Activated T-helper 2 cell treated with anti-CD3 and anti-CD28 coated beads, Interferon-gamma antibody, Interleukin-2, Interleukin-4, amounts not matched to agents 10 μg/mL and 5 μg/mL and 100 μg/mL, durations not matched to agents 14 hours and 24 hours and 36 hours (primary cell): ENCODE data around the gene GARNL3. TPM values are rescaled to one million over a fixed set of nuclear protein-coding genes. Genes with fewer than 3 reads are reported as not detected.

Experiments used
- DNase-seq: peaks from one replicate; pipeline ENCODE4 v3.0.0; 2021; ENCODE audit warnings: low spot score
- H3K27ac Mint-ChIP-seq: one replicate; pipeline ENCODE4 v1.8.0; 2021; ENCODE audit warnings: mixed read lengths
- H3K27me3 Mint-ChIP-seq: one replicate; pipeline ENCODE4 v1.8.0; 2021; ENCODE audit warnings: low read depth, mixed read lengths
- H3K36me3 Mint-ChIP-seq: one replicate; pipeline ENCODE4 v1.8.0; 2021; ENCODE audit warnings: low read depth, mixed read lengths
- H3K4me1 Mint-ChIP-seq: one replicate; pipeline ENCODE4 v1.8.0; 2021; ENCODE audit warnings: low read depth, mixed read lengths
- H3K4me3 Mint-ChIP-seq: one replicate; pipeline ENCODE4 v1.8.0; 2021; ENCODE audit warnings: low read depth, mild to moderate bottlenecking, moderate library complexity, mixed read lengths
- H3K9me3 Mint-ChIP-seq: one replicate; pipeline ENCODE4 v1.8.0; 2021; ENCODE audit warnings: mixed read lengths
- intact Hi-C: fragments of 100-400 bp; cut with micrococcal nuclease; formaldehyde crosslinking; loops from one replicate; pipeline ENCODE4 v1.15.1; 2023
- total RNA-seq: library from RNA; stranded (reverse); gene quantifications from 2 replicates; pipeline ENCODE4 v1.2.3, GENCODE V29; 2022

GARNL3 gene
- total RNA-seq, 1 donor from 2014 or later: 1.9 TPM

DNA sequence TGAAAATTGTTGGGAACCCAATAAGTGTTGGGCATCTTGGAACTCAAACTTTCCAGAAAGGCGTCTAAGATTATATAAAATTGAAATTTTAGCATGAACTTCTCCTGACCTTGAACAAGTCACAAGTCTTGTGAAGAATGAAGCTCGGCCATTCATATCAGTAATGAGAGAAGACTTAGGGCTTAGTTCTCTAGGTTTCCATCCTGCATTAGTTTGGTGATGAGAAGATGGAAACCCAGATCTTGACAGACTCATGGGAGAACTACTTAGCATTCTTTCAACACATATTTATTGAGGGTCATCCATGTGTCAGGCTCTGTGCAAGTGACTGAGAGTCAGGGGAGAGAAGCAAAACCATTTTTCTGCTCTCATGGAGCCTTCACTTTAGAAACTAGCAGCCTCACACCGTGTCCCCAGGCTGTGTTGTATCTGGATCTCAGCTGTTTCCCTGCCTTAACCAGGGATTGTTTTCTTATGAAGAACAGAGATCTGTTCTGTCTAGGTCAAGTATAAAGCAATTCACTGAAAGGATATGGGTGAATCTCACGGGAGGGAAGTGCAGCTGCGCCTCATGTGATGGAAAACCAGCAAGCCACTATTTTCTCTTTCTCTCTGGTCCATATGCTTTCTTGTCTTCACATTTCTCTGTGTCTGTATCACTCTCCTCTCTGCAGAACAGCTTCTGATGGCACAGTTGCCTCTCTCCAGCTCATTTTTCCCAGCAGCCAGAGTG lies 3.4 kb downstream of the GARNL3 start:
- Mint-ChIP-seq H3K27ac (no peak overlapping the region), H3K9me3 (no peaks in the 10 kb centered on the region), H3K4me3 (no peak overlapping the region), H3K27me3 (peaks cover 34% of the 10 kb centered on the region), H3K36me3 (no peaks in the 10 kb centered on the region), H3K4me1 (no peaks in the 10 kb centered on the region)
- intact Hi-C loops: no loop called here
- DNase-seq: no peak

DNA sequence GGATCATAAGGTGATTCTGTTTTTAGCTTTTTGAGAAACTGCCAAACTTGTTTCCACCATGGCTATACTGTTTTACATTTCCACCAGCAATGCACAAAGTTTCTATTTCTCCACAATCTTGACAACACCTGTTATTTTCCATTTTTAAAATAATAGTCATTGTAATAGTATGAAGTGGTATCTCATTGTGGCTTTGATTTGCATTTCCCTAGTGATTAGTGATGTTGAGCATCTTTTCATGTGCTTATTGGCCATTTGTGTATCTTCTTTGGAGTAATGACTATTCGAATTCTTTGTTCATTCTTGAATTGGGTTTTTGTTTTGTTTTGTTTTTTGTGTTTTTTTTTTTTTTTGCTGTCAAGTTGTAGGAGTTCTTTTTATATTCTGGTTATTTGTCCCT lies 4.9 kb downstream of the GARNL3 start:
- intact Hi-C loops: no loop called here
- no peaks in the 10 kb centered on the region for H3K4me1 Mint-ChIP-seq
- peaks cover 32% of the 10 kb centered on the region for H3K27me3 Mint-ChIP-seq

DNA sequence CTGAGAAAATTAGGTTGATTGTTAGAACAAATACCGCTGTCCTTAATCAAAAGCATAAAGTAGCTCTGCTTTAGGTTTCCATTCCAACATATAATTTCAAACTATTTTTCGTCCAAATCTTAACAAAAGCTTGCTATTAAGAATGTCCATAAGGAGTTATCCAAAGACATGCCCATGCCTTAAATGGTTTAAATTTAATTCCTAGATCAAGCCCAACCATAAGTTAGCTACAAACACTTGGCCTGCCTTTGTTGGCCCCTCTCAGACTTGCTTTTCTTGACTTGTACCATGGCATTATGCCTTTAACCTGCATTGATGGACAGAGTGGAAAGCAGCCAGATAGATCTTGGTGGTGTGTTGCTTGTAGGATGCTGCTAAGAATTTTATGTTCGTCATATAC lies 8.8 kb downstream of the GARNL3 start:
- H3K36me3 Mint-ChIP-seq: no peaks in the 10 kb centered on the region
- H3K27ac Mint-ChIP-seq: no peak overlapping the region
- peaks cover 1% of the 10 kb centered on the region for H3K4me1 Mint-ChIP-seq
- no peak overlapping the region for H3K4me3 Mint-ChIP-seq
- no peak for DNase-seq
- intact Hi-C loops: no loop called here
- H3K9me3 Mint-ChIP-seq: no peaks in the 10 kb centered on the region
- peaks cover 31% of the 10 kb centered on the region for H3K27me3 Mint-ChIP-seq

More for the DNA sequence above, 4.9 kb downstream of the GARNL3 start:
- no peak overlapping the region for H3K4me3 Mint-ChIP-seq
- H3K27ac Mint-ChIP-seq: no peak overlapping the region
- no peak for DNase-seq
- H3K9me3 Mint-ChIP-seq: no peaks in the 10 kb centered on the region
- H3K36me3 Mint-ChIP-seq: no peaks in the 10 kb centered on the region

DNA sequence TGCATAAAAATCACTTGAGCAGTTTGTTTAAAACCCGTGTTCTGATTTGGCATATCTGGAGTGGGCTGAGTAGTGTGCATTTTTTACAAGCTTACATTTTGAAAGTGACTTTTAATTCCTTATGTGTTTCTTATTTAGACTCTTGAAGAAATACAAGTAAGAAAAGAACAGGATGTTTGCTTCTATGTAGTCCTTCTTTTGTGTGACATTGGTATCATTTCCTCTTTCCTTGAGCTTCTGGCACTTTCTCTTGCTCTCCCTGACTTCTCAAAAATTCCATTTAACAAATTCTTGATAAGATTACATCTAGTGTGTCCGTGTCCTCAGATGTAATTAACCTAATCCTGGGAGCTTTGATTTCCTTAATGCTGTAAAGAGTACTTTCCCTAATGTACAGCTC lies 12.5 kb downstream of the GARNL3 start:
- Mint-ChIP-seq H3K4me1 (peaks cover 10% of the 10 kb centered on the region), H3K27ac (no peak overlapping the region), H3K4me3 (no peak overlapping the region), H3K27me3 (peaks cover 21% of the 10 kb centered on the region), H3K9me3 (no peaks in the 10 kb centered on the region), H3K36me3 (no peaks in the 10 kb centered on the region)
- DNase-seq: no peak
- intact Hi-C loops: no loop called here

DNA sequence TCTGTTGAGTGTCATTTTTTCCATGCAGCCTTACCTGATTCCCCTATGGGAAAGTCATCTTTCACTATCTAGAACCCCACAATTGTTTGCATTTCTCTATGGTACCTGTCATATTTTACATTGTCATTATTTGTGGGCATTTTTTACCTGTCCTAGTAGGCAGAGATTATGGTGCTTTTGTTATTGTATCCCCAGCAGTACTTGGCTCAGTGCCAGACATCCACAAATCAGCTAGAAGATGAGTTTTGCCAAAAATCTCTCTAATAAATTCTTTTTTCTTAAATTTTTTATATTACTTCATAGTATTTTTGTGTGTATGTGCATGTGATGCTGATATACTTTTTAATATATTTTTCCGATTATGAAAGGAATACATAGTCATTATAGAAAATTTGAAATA lies 13.2 kb downstream of the GARNL3 start:
- Mint-ChIP-seq H3K36me3 (no peaks in the 10 kb centered on the region), H3K27ac (no peak overlapping the region), H3K9me3 (no peaks in the 10 kb centered on the region), H3K4me1 (peaks cover 10% of the 10 kb centered on the region), H3K27me3 (peaks cover 21% of the 10 kb centered on the region), H3K4me3 (no peak overlapping the region)
- no peak for DNase-seq
- intact Hi-C loops: no loop called here

DNA sequence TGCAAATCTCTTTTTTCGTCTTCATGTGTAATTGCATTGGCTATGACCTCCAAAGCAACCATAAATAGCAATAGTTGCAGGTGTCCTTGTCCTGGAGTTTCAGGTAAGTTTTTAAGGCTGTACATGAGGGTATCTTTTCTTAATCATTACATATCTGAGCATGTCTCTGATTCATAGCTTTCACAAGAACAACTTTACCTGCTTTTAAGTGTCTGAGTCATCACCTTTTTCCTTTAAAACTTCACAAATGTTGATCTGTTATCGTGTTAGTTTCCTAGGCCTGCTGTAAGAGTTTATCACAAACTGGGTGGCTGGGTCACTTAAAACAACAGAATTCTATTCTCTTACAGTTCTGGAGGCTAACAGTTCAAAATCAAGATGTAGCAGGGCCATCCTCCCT lies 13.8 kb downstream of the GARNL3 start:
- Mint-ChIP-seq H3K27me3 (peaks cover 21% of the 10 kb centered on the region), H3K4me1 (peaks cover 10% of the 10 kb centered on the region), H3K4me3 (no peak overlapping the region), H3K9me3 (no peaks in the 10 kb centered on the region), H3K27ac (no peak overlapping the region), H3K36me3 (no peaks in the 10 kb centered on the region)
- no peak for DNase-seq
- intact Hi-C loops: no loop called here

DNA sequence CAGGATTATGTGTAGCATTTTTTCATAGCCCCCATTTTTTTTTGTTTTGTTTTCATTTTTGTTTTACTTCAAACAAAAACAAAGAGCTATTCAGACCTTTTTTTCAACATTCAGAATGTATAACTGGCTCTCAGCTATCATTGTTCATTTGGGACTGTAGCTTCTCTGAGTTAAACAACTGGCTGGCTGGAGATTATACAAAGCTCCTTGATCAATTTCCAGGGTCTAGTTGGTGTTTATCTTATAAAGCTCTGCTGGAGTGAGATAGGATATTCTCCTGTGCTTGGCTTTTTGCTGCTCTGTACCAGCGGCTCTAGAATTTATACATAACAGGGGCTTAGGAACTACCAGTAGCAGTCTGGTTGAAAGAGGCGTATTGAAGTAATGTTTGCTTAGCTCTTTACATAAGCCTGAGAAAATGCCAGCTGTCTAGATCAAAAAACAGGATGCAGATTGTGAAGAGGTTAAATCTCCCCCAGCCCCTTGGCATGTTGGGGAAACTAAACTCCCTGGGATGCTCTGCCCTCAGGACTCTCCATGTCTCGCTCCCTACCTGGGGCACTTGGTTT lies 15.2 kb downstream of the GARNL3 start:
- no peak overlapping the region for H3K27ac Mint-ChIP-seq
- intact Hi-C loops: no loop called here
- no peaks in the 10 kb centered on the region for H3K9me3 Mint-ChIP-seq
- no peak overlapping the region for H3K4me3 Mint-ChIP-seq
- peaks cover 10% of the 10 kb centered on the region for H3K4me1 Mint-ChIP-seq
- no peaks in the 10 kb centered on the region for H3K36me3 Mint-ChIP-seq
- peaks cover 23% of the 10 kb centered on the region for H3K27me3 Mint-ChIP-seq
- DNase-seq: no peak

DNA sequence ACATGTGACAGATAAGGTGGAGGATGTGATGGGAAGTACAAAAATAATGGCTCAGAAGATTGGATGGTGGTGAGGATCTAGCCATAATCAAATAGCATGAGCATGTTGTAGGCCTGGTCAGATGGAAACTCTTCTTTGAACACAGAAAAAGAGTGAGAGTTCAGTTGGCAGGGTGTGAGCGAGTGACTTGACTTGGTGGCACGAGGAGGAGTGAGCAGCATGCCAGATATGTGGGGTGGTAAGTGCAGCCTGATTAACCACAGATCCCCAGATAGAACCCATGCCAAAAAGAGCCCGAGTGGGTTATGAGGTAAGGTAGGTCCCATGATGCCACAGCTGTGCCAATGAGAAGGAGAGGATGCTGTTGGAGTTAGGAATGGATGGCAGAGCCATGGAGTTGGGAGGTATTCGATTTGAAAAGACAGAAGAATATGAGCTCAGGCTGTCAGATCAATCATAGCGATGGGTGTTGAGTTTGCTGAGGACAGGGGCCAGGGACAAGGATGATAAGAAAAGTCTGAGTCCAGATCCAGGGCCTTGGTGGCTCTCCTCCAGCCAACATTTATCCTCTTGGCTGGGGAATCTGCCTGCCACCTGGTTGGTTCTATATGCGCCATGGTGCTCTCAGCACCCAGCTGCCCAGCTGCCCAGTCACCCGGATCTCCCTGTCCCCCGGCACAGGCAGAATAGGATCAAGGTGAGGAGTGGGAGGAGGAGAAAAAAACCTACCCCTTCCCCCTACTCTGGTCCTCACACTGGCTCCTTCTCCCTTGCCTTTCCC lies 16.5 kb downstream of the GARNL3 start:
- no peak for DNase-seq
- intact Hi-C loops: no loop called here
- peaks cover 10% of the 10 kb centered on the region for H3K4me1 Mint-ChIP-seq
- H3K27ac Mint-ChIP-seq: no peak overlapping the region
- no peaks in the 10 kb centered on the region for H3K9me3 Mint-ChIP-seq
- peaks cover 25% of the 10 kb centered on the region for H3K27me3 Mint-ChIP-seq
- no peak overlapping the region for H3K4me3 Mint-ChIP-seq
- no peaks in the 10 kb centered on the region for H3K36me3 Mint-ChIP-seq

DNA sequence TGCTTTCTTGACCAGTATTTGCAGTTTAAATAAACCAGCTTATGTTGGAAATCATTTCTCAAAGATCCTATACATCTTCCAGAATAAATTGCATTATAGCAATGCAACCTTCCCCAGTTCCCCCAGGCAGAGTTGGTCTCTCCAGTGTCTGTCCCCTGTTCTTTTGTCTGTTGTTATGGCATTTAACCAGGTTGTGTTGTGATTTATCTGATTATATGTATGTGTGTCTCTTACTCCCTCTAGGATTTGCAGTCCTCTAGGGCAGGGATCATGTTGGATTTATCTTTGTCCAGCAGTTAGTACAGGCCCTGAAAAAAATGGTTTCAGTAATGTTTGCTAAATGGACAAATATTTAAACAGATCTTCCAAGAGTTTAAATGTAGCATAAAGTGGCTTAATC lies 17.3 kb downstream of the GARNL3 start:
- H3K4me1 Mint-ChIP-seq: peaks cover 10% of the 10 kb centered on the region
- peaks cover 26% of the 10 kb centered on the region for H3K27me3 Mint-ChIP-seq
- H3K27ac Mint-ChIP-seq: no peak overlapping the region
- no peaks in the 10 kb centered on the region for H3K9me3 Mint-ChIP-seq
- intact Hi-C loops: no loop called here
- no peak for DNase-seq
- H3K36me3 Mint-ChIP-seq: no peaks in the 10 kb centered on the region
- no peak overlapping the region for H3K4me3 Mint-ChIP-seq

DNA sequence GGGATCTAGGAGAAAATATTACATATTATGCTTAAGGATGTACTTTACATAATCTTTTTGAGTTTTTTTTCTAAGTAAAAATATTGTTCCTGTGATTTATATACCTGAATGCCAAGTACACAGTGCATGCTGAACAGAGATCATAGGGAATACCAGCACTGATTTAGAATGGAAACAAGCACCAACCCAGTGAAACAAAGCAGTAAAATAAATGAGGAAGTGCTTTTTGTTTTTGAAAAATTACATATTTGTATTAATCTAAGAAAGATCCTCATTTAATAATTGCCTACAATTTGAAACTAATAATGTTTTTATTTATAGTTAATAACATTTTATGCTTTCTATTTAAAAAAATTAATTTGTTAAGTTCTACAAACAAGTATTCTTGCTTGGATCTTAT lies 18.0 kb downstream of the GARNL3 start:
- Mint-ChIP-seq H3K4me3 (no peak overlapping the region), H3K4me1 (peaks cover 10% of the 10 kb centered on the region), H3K27ac (no peak overlapping the region), H3K9me3 (no peaks in the 10 kb centered on the region), H3K36me3 (no peaks in the 10 kb centered on the region), H3K27me3 (peaks cover 29% of the 10 kb centered on the region)
- intact Hi-C loops: no loop called here
- DNase-seq: no peak

DNA sequence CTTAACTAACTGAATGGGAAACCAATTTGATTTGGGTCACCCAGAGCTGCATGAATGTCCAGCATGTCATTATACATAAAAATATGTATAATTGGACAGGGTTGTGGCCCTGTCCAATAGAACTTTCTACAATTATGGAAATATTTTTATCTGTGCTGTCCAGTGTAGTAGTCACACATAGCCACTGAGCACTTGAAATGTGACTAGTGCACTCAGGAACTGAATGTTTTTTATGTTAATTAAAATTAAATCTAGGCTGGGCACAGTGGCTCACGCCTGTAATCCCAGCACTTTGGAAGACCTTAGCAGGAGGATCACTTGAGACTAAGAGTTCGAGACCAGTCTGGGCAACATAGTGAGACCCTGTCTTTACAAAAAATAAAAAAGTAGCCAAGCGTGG lies 18.6 kb downstream of the GARNL3 start:
- Mint-ChIP-seq H3K27ac (no peak overlapping the region), H3K4me3 (no peak overlapping the region), H3K9me3 (no peaks in the 10 kb centered on the region), H3K4me1 (peaks cover 10% of the 10 kb centered on the region), H3K36me3 (no peaks in the 10 kb centered on the region), H3K27me3 (peaks cover 34% of the 10 kb centered on the region)
- no peak for DNase-seq
- intact Hi-C loops: no loop called here

DNA sequence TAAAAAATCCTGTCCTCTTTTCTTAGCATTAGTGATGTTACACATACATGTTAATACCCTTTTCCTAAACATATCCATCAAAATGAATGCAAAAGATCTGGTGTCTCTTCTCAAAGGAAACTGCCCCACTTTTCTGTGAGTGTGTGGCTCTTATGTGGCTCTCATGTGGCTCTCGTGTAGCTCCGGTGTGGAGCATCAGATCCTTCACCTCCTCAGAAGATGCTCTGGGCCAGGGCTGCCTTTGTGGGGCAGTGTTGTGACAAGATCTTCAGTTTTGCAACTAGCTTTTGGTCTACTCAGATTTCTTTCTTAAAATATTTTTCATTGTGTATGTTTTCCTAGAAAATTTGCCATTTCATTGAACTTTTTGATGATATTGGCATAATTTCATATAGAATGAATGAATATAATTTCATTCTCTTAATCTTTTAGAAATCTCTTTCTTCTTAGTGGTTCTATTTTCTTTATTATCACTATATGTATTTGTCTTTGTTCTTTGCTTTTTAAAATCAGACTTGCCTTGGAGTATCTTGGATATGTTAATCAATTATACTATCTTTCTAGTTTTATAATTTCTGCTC lies 19.4 kb downstream of the GARNL3 start:
- Mint-ChIP-seq H3K27me3 (peaks cover 38% of the 10 kb centered on the region), H3K4me3 (no peak overlapping the region), H3K36me3 (no peaks in the 10 kb centered on the region), H3K9me3 (no peaks in the 10 kb centered on the region), H3K27ac (no peak overlapping the region), H3K4me1 (peaks cover 4% of the 10 kb centered on the region)
- intact Hi-C loops: no loop called here
- no peak for DNase-seq

DNA sequence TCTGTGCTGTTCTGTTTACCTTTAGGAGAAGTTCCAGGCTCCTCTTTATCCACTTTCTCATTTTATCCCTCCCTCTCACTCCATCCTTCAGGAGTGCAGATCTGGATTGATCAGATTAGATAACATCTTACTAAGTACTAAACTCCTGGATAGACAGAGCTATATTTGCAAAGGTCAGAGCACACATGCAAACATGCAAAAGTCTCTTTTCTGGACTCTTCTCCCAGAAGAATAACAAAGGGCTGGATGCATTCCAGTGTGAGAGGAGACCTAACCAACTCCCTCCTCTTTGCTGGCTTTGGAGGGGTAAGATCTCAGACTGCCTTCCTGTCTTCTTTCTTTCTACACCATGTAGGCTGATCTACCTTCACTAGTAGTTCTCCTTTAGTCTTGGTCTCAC lies 21.4 kb downstream of the GARNL3 start:
- peaks cover 35% of the 10 kb centered on the region for H3K27me3 Mint-ChIP-seq
- DNase-seq: no peak
- no peaks in the 10 kb centered on the region for H3K36me3 Mint-ChIP-seq
- H3K4me3 Mint-ChIP-seq: no peak overlapping the region
- H3K9me3 Mint-ChIP-seq: no peaks in the 10 kb centered on the region
- H3K27ac Mint-ChIP-seq: no peak overlapping the region
- intact Hi-C loops: no loop called here
- no peaks in the 10 kb centered on the region for H3K4me1 Mint-ChIP-seq
